ENCODE measurements around the gene ENTR1.

Gene ENTR1

GRCh38 chr9:136410500-136411287 lies at the start of gene ENTR1, which contains the start of gene PMPCA:
Gene ENTR1, minus strand, starts transcription at chr9:136410614. Its CDS starts 217 bp downstream, at chr9:136410397.
Gene PMPCA, plus strand, starts transcription at chr9:136410658. Its CDS starts 11 bp downstream, at chr9:136410669.
- in situ Hi-C loops (cut with MboI; ENCODE audit: low sequenced_read_pairs): no loop called here

GRCh38 chr9:136459425-136459824 lies 49.0 kb upstream of the ENTR1 start:
- in situ Hi-C loops (cut with MboI; ENCODE audit: low sequenced_read_pairs): no loop called here

- in situ Hi-C loops (cut with MboI; ENCODE audit: low sequenced_read_pairs): no loop called here
These were observed 46.9 kb upstream of the ENTR1 start for GRCh38 chr9:136457326-136457725.

- in situ Hi-C loops (cut with MboI; ENCODE audit: low sequenced_read_pairs): no loop called here
These were observed 45.8 kb upstream of the ENTR1 start for GRCh38 chr9:136456258-136456657.

GRCh38 chr9:136455043-136456002 lies 44.9 kb upstream of the ENTR1 start:
- in situ Hi-C loops (cut with MboI; ENCODE audit: low sequenced_read_pairs): no loop called here

GRCh38 chr9:136454026-136454796 lies 43.8 kb upstream of the ENTR1 start:
- in situ Hi-C loops (cut with MboI; ENCODE audit: low sequenced_read_pairs): no loop called here

- in situ Hi-C loops (cut with MboI; ENCODE audit: low sequenced_read_pairs): no loop called here
These were observed 42.9 kb upstream of the ENTR1 start for GRCh38 chr9:136453326-136453725.

GRCh38 chr9:136451221-136451877 lies 40.9 kb upstream of the ENTR1 start:
- in situ Hi-C loops (cut with MboI; ENCODE audit: low sequenced_read_pairs): no loop called here

GRCh38 chr9:136448655-136449054 lies 38.2 kb upstream of the ENTR1 start:
- in situ Hi-C loops (cut with MboI; ENCODE audit: low sequenced_read_pairs): no loop called here

GRCh38 chr9:136447173-136447778 lies 36.9 kb upstream of the ENTR1 start:
- in situ Hi-C loops (cut with MboI; ENCODE audit: low sequenced_read_pairs): no loop called here

GRCh38 chr9:136445799-136446198 lies 35.4 kb upstream of the ENTR1 start:
- in situ Hi-C loops (cut with MboI; ENCODE audit: low sequenced_read_pairs): no loop called here

GRCh38 chr9:136444102-136444501 lies 33.7 kb upstream of the ENTR1 start:
- in situ Hi-C loops (cut with MboI; ENCODE audit: low sequenced_read_pairs): no loop called here

- in situ Hi-C loops (cut with MboI; ENCODE audit: low sequenced_read_pairs): no loop called here
These were observed 33.3 kb upstream of the ENTR1 start for GRCh38 chr9:136443687-136444086.

- in situ Hi-C loops (cut with MboI; ENCODE audit: low sequenced_read_pairs): no loop called here
These were observed 32.7 kb upstream of the ENTR1 start for GRCh38 chr9:136443087-136443486.

GRCh38 chr9:136442265-136442664 lies 31.9 kb upstream of the ENTR1 start:
- in situ Hi-C loops (cut with MboI; ENCODE audit: low sequenced_read_pairs): no loop called here

GRCh38 chr9:136441681-136442245 lies 31.3 kb upstream of the ENTR1 start:
- in situ Hi-C loops (cut with MboI; ENCODE audit: low sequenced_read_pairs): no loop called here

- in situ Hi-C loops (cut with MboI; ENCODE audit: low sequenced_read_pairs): no loop called here
These were observed 30.8 kb upstream of the ENTR1 start for GRCh38 chr9:136441191-136441680.

- in situ Hi-C loops (cut with MboI; ENCODE audit: low sequenced_read_pairs): no loop called here
These were observed 29.3 kb upstream of the ENTR1 start, which contains the start of gene INPP5E for GRCh38 chr9:136439481-136440408. Gene INPP5E, minus strand, starts transcription at chr9:136439845. Its CDS starts 426 bp downstream, at chr9:136439419.
